Sigmoid colon (tissue), 7 donors: ENCODE measurements around the gene TMEM145. TPM values are rescaled to one million over a fixed set of nuclear protein-coding genes. Genes with fewer than 3 reads are reported as not detected.
"Not testable (repeated sequence)": the region's sequence is repeated elsewhere in the genome, so short reads cannot be mapped to it uniquely, and the experiment has no call there.

Source experiments
- DNase-seq: peaks from one replicate; pipeline ENCODE4 v3.0.0-alpha.2; 2019
- H3K27ac ChIP-seq, 4 donors: fragments of 200-600 bp; sonication (generic); one replicate each; pipeline ENCODE4 v1.5.1; 2016 to 2019; ENCODE audit warnings: mild to moderate bottlenecking in 1 of 4
- H3K27me3 ChIP-seq, 3 donors: fragments of 200-600 bp; sonication (generic); one replicate each; pipeline ENCODE4 v1.5.1; 2019; ENCODE audit warnings: mild to moderate bottlenecking in 1 of 3
- H3K36me3 ChIP-seq, 4 donors: fragments of 200-600 bp; sonication (generic); one replicate each; pipeline ENCODE4 v1.5.1; 2016 to 2019
- H3K4me1 ChIP-seq, 4 donors: fragments of 200-600 bp; sonication (generic); one replicate each; pipeline ENCODE4 v1.5.1; 2017 to 2019
- H3K4me3 ChIP-seq, 4 donors: fragments of 200-600 bp; sonication (generic); one replicate each; pipeline ENCODE4 v1.5.1; 2017 to 2019; ENCODE audit warnings: mild to moderate bottlenecking in 2 of 4, moderate library complexity in 1 of 4
- H3K9me3 ChIP-seq, 4 donors: fragments of 200-600 bp in 3 of 4; sonication (generic) in 3 of 4; one replicate each; pipeline versions ENCODE4 v1.5.1 to v1.6.1; 2013 to 2019
- CTCF ChIP-seq, 4 experiments: fragments of 450-650 bp in 3 of 4; fragments of 200-600 bp in 1 of 4; IDR thresholded peaks; one replicate each; pipeline ENCODE4 v1.5.1; 2016 to 2019; ENCODE audit warnings: antibody characterized with exemption in 4 of 4, mild to moderate bottlenecking in 3 of 4, moderate library complexity in 2 of 4
- EP300 ChIP-seq, 4 donors: sonication (generic); formaldehyde crosslinking; IDR thresholded peaks; one replicate each; pipeline ENCODE4 v1.6.1; 2017; ENCODE audit warnings: antibody characterized with exemption in 4 of 4
- POLR2A ChIP-seq, 2 donors: fragments of 450-650 bp; IDR thresholded peaks; one replicate each; pipeline ENCODE4 v1.6.1; 2016; ENCODE audit warnings: antibody characterized with exemption in 2 of 2, mild to moderate bottlenecking in 2 of 2, moderate library complexity in 2 of 2
- POLR2AphosphoS5 ChIP-seq, 4 donors: sonication (generic); formaldehyde crosslinking; IDR thresholded peaks; one replicate each; pipeline ENCODE4 v1.6.1; 2017; ENCODE audit warnings: antibody characterized with exemption in 4 of 4
- WGBS, 2 donors: extraction: QIAGEN DNeasy Blood & Tissue Kit; methylation state at CpG; one replicate each; pipeline ENCODE4 v1.1.7; 2013; 5-methylcytosine and 5-hydroxymethylcytosine counted together
- intact Hi-C: fragments of 100-400 bp; cut with DNase I; formaldehyde crosslinking; loops from one replicate; pipeline ENCODE4 v1.15.1; 2023
- polyA plus RNA-seq, 3 donors: library from polyadenylated mRNA; stranded (reverse); fragments of 200-250 nt; gene quantifications; one replicate each; pipeline ENCODE4 v1.2.3, GENCODE V29; 2013
- total RNA-seq, 4 donors: library from RNA; depleted of rRNA; stranded (reverse); fragments of >200 nt; gene quantifications; one replicate each; pipeline ENCODE4 v1.1.0, GENCODE V29; 2016
- donor health status: healthy with polysubstance abuse.
- donor health status: Bipolar disorder and iron deficiency.
- donor health status: healthy.

Gene TMEM145
- total and polyA plus RNA-seq, 7 donors = 0.54 to 4.4 (median 0.65) TPM; not detected in 3

DNA sequence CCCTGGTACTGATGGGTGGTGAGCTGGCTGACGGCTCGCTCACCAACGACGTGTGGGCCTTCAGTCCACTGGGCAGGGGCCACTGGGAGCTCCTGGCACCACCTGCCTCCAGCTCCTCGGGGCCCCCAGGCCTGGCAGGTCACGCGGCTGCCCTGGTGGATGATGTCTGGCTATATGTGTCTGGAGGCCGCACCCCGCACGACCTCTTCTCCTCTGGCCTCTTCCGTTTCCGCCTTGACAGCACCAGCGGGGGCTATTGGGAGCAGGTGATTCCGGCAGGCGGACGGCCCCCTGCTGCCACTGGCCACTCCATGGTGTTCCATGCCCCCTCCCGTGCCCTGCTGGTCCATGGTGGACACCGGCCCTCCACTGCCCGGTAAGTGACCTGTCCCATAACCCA, 22.9 kb downstream of the TMEM145 start:
- H3K4me1 ChIP-seq = peaks cover 0 to under 1% (median 0%) of the 10 kb centered on the region in 4 donors
- TF ChIP-seq EP300 (IDR thresholded peaks at IDR 0.05) (no peak), POLR2AphosphoS5 (IDR thresholded peaks at IDR 0.05) (no peak), POLR2A (IDR thresholded peaks at IDR 0.05) (no peak), CTCF (IDR thresholded peaks at IDR 0.05) (no peak)
- H3K9me3 ChIP-seq = no peaks in the 10 kb centered on the region
- intact Hi-C loops = no loop called here
- no peak overlapping the region for H3K4me3 ChIP-seq
- no peak overlapping the region for H3K27ac ChIP-seq
- no peak for DNase-seq
- WGBS, 2 donors = 95 to 96% methylated on average over 19 of the region's 19 CpGs
- no peaks in the 10 kb centered on the region for H3K27me3 ChIP-seq
- peaks cover 0 to 50% (median 8%) of the 10 kb centered on the region in 4 donors for H3K36me3 ChIP-seq

- intact Hi-C loops, H3K9me3 ChIP-seq, H3K27me3 ChIP-seq, DNase-seq, H3K4me3 ChIP-seq, H3K4me1 ChIP-seq, H3K27ac ChIP-seq: not testable (repeated sequence)
- H3K36me3 ChIP-seq = peaks cover 0 to 68% (median 8%) of the 10 kb centered on the region in 4 donors
- WGBS, 2 donors = 88 to 89% methylated on average over 7 of the region's 7 CpGs
Observed at GRCh38 chr19:42339126-42339860, 26.2 kb downstream of the TMEM145 start.

DNA sequence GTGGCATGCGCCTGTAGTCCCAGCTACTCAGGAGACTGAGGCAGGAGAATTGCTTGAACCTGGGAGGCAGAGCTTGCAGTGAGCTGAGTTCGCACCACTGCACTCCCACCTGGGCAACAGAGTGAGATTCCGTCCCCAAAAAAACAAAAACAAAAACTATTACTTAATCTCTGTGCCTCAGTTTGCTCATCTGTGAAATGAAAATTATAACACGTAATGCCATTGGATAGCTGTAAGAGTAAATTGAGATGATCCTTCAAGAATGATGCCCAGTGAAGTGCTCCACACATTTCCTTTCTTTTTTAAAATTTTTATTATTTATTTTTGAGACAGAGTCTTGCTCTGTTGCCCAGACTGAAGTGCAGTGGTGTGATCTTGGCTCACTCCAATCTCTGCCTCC, 26.8 kb downstream of the TMEM145 start:
- H3K27ac ChIP-seq, H3K4me1 ChIP-seq, DNase-seq, H3K9me3 ChIP-seq, H3K27me3 ChIP-seq, H3K4me3 ChIP-seq, intact Hi-C loops: not testable (repeated sequence)
- WGBS, 2 donors = 96 to 98% methylated on average over 4 of the region's 4 CpGs
- peaks cover 5 to 70% (median 10%) of the 10 kb centered on the region in 4 donors for H3K36me3 ChIP-seq

- 92 to 95% methylated on average over 17 of the region's 17 CpGs for WGBS, 2 donors
- no peak for TF ChIP-seq POLR2A (IDR thresholded peaks at IDR 0.05)
- TF ChIP-seq CTCF (IDR thresholded peaks at IDR 0.05) = no peak
- TF ChIP-seq EP300 (IDR thresholded peaks at IDR 0.05) = no peak
- TF ChIP-seq POLR2AphosphoS5 (IDR thresholded peaks at IDR 0.05) = no peak
- peaks cover 0 to 57% (median 7%) of the 10 kb centered on the region in 4 donors for H3K36me3 ChIP-seq
Observed at GRCh38 chr19:42343344-42344110, 30.4 kb downstream of the TMEM145 start.

GRCh38 chr19:42344336-42344893, 31.3 kb downstream of the TMEM145 start:
- H3K4me3 ChIP-seq = no peak overlapping the region
- H3K9me3 ChIP-seq = no peaks in the 10 kb centered on the region
- no peak overlapping the region for H3K27ac ChIP-seq
- DNase-seq = no peak
- TF ChIP-seq POLR2A (IDR thresholded peaks at IDR 0.05) (no peak), EP300 (IDR thresholded peaks at IDR 0.05) (no peak), POLR2AphosphoS5 (IDR thresholded peaks at IDR 0.05) (no peak), CTCF (IDR thresholded peaks at IDR 0.05) (no peak)
- H3K27me3 ChIP-seq = no peaks in the 10 kb centered on the region
- no peaks in the 10 kb centered on the region for H3K4me1 ChIP-seq
- WGBS, 2 donors = 91 to 94% methylated on average over 18 of the region's 18 CpGs
- peaks cover 0 to 58% (median 9%) of the 10 kb centered on the region in 4 donors for H3K36me3 ChIP-seq
- intact Hi-C loops = no loop called here

More at GRCh38 chr19:42343344-42344110, 30.4 kb downstream of the TMEM145 start:
- Histone ChIP-seq H3K9me3 (no peaks in the 10 kb centered on the region), H3K27ac (no peak overlapping the region), H3K27me3 (no peaks in the 10 kb centered on the region), H3K4me1 (no peaks in the 10 kb centered on the region), H3K4me3 (no peak overlapping the region)
- intact Hi-C loops = no loop called here
- DNase-seq = no peak
